Left hindlimb (tissue), 1 donor: ENCODE results near the gene LRIG1.

Experiments used
- DNase-seq: peaks from one replicate; pipeline ENCODE4 v3.0.0-alpha.2; 2018

The LRIG1 gene

GRCh38 chr3:66486202-66486601, 14.6 kb downstream of the LRIG1 start:
- DNase-seq, result no peak

DNA sequence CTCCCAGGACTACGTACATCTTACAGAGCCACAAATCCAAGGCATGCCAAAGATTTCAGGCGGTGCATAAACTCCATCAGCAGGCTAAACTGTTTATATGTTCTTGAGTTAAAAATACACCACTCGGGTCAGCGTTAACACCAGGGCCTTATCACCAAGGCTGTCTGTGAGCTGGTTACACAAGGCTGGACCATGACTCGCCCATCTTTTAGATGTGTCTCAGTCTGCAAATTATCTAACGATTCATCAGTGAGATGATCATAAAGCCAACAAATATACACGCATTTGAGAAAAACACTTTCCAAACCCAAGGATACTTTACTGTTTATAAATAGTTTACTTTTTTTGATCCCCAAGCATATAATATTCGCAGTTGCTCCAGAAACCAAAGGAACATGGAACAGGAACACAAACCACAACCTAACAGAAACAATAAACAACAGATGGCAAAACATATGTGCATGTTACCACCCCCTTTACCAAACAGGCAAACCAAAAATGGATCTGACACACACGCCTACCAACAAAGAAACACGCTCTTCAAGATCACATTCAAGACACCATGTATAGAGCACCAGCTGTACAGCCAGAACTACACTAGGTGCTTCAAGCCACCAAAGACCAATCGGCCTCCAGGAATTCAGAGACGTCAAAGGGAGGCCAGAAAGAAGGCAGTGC, 15.4 kb downstream of the LRIG1 start:
- DNase-seq, result no peak

DNA sequence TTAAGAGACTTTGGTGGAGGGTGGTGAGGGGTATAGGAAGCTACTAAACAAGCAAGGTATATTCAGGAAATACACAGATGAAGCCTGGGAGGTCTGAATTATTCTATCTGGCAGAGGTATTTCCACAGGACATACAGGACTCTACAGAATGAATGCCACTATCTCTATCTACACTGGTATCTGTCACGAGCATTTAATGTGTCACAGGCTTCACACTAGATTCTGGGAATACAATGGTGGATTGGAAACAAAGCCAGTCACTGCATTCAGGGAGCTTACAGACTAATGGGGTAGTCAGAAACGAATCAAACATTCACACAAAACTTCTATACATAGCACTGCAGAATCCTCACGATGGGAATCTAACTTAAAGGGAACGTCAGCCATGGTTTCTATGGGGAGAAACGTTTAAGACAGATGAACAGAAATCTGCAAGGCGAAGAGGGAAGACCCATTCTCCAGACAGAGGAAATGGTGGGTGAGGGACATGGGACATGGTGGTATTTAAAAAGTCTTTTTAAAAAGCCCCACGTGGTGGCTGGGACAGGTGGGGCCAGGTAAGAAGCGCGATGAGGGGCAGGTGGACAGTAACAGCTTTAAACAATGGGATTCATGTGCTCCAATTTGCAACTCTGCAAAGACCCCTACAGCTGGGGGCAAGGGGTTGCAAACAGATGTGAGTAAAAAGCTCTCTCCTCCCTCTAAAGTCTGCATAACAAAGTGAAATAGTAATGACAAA, 16.5 kb downstream of the LRIG1 start:
- no peak for DNase-seq

- DNase-seq, result peak; percentile 47
Observed at GRCh38 chr3:66483409-66483906, 17.4 kb downstream of the LRIG1 start.

- peak; percentile 66 for DNase-seq
Observed at GRCh38 chr3:66483006-66483405, 17.8 kb downstream of the LRIG1 start.

GRCh38 chr3:66482018-66482404, 18.8 kb downstream of the LRIG1 start:
- DNase-seq, result no peak

DNA sequence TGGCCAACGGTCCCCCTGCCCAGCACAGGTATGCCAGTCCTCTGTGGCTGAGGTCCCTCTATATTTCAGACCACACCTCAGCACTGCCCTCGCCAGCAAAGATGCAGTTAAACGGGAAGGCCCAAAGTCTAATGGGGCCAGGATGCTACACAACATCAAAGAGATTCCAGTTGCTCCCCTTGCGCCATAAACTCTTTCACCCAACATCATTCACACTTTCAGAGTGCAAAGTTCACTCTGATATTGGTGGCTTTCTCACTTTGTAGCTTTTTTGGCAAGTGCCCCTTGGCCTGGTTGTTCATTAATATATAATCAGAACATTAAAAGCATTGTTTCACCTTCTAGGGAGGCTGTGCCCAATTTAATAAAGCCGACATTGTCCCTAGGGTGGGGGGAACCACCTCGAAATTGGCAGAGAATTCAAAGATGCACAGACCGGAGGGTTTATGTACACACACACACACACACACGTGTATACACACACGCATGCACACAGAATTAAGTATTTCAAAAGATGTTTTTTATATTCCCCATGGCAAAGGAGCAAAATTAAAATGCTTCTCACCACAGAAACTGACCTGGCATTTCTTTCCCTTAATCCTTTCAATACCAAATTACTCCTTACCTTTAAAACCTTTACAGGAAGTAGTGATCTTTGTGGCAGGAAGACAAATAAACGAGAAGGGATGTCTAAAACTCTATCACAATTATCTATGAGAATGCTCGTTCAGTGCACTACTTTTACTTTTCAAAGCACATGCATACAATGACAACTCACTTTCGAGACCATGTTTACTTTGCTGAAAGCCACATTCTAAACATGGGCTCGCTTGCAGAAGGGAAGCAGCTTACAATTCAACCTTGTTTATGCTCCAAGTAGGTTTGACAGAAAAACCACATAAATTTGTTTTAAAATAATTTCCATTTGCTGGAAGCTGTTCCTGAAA, 19.5 kb downstream of the LRIG1 start:
- DNase-seq, result no peak

DNA sequence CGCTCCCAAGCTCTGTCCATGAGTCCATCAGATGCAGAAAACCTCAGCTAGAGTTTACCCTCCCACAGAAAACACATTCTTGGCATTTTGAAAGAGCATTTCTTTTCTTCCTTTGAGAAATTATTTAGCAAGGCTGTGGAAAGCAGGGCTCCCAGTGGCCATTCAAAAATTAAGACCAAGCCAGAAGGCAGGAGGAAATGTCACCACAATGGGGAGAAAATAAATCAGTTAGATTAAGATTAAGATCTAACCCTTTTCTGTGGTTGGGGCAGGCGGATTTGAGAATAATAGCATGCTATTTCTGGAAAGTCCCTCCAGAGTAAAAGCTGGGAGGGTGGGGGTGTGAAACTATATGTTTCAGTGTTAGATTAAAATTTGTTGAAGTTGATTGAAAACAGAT, 20.2 kb downstream of the LRIG1 start:
- DNase-seq, result no peak

DNA sequence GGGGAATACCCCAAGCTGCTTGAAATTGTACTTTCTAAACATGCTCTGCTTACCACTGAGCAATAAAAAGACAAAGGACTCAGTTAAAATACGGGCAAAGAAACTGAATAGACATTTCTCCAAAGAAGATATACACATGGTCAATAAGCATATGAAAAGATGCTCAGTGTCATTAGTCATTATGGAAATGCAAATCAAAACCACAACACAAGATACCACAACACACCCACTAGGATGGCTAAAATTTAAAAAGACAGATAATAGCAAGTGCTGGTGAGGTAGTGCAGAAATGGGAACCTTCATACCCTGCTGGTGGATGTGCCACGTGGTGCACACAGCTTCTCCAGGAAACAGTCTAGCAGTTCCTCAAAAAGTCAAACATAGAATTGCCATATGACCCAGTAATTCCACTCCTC, 21.3 kb downstream of the LRIG1 start:
- no peak for DNase-seq

- DNase-seq, result no peak
Observed at GRCh38 chr3:66478960-66479359, 21.9 kb downstream of the LRIG1 start.

- no peak for DNase-seq
Observed at GRCh38 chr3:66477856-66478255, 23.0 kb downstream of the LRIG1 start.

DNA sequence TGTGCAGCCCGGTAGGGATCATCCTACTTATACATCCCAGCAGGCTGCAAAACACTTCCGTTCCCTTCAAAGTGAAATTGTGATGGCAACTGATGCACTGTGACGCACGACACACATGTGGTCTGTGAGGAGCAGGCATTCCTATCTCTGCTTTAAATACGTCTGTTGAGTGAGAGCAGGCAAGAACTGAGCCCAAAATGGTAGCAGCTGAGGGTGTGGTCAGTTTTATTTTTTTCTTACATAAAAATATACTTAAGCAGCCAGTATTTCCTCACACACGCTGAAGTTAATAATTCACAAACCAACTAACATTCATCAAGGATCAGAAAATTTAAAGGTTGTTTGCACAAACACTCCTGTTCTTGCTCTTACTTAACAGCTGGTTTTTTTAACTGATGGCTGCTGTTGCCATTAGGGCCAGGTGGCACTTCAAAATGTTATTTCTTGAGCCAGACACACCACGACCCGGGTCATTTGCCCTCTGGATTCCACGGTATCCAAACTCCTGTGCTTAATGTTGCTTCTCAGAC, 23.9 kb downstream of the LRIG1 start:
- peak; percentile 51 for DNase-seq

- DNase-seq, result no peak
Observed at GRCh38 chr3:66475386-66476020, 25.3 kb downstream of the LRIG1 start.

GRCh38 chr3:66473692-66474091, 27.1 kb downstream of the LRIG1 start:
- DNase-seq, result no peak

GRCh38 chr3:66473181-66473580, 27.6 kb downstream of the LRIG1 start:
- no peak for DNase-seq

DNA sequence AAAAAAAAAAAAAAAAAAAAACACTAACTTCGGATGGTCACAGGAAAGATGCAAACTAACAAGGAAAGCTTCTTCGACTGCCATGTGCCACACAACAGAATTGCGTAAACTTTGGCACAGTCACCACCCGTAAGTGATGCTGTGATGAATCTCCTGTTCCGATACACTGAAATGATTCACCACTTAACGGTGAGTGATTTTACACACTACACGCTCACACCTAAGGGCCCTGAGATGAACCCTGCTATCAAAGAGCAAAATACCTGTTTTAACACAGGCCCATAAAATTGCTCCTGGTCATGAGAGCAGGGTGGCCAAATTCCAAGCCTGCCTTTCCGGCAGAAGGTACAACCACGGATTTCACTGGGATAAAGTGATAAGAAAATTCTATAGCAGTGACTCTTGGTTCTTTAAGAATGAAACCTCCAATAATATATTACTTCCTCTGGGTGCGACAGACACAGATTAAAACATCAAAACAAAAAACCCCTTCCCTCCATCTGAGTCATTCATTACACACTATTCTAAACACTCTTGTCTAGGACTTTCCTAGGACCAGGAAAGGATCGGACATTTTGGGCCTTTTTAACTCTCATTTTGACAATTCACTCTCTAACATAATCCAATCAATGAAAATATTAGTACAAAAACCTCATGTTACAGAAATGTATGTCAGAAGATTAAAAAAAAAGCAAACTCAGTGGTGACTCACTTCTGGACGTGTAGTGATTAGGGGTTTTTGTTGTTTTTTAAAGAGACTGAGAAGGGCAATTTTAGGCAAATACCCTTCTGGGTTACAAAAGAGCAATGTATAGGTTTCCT, 28.3 kb downstream of the LRIG1 start:
- no peak for DNase-seq

DNA sequence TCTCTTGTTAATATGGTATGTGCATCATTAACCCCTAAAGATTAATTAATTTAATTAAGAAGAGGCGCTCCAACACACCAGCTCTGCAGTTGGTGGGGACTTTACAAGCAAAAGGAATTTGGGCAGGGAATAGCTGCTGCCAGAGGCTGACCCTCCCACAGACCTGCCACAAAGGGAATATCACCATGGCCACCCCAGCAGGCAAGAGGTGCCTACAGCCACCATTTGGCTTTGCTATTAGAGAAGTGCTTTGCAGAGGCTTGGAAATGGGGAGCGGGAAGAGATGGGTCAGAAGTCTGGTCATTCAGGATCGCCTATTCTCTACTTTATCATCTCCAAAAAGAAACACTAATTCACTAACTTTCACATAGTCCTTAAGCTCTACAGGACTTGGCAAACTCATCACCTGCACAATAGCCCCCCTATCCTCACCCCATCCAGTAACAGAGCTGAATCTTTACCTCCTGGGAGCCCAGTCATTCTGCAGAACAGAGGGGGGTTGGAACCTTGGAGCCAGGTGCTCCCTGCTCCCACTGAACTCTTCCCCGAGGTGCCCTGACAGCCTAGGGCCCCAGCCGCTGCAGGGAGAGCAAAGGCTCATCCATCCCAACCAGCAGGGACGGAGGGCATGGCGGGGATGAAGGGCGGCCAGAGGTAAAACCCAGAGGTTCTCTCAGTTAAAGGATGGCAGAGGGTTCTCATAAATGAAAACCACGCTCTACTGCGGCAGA, 29.7 kb downstream of the LRIG1 start:
- no peak for DNase-seq

DNA sequence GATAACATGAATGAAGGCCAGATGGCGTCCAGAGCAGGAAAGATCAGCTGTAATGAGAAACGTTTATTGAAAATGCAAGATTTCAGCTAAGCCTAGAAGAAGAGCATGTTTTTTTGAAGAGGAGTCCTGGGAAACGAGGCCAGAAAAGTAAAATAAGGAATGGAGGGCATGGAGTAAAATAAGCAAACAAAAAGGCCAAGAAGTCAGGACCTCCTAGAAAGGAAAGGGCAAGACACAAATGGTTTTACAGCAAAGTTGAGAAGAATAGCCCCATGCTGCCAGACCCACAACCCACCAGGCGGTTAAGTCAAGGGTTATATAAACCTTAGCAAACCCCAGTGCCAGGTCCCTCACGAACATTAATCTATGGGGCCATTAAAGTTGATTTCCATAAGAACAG, 30.5 kb downstream of the LRIG1 start:
- DNase-seq, result no peak

GRCh38 chr3:66469220-66469640, 31.6 kb downstream of the LRIG1 start:
- no peak for DNase-seq

GRCh38 chr3:66467996-66468735, 32.7 kb downstream of the LRIG1 start:
- no peak for DNase-seq
